NT2/D1 (cell line): ENCODE data around the gene CBLB.
A peak's percentile ranks its signal among the peaks of the same experiment; 100 is the strongest.

Experiments
- DNase-seq: peaks from one replicate; pipeline ENCODE4 v3.0.0-alpha.2; 2011; ENCODE audit warnings: low read depth, low spot score
- H3K27me3 ChIP-seq: 2 replicates; pipeline ENCODE4 v1.6.0; 2011; ENCODE audit warnings: mild to moderate bottlenecking; ENCODE audit not compliant: insufficient read length, insufficient read depth
- H3K36me3 ChIP-seq: 2 replicates; pipeline ENCODE4 v1.6.1; 2011; ENCODE audit warnings: mild to moderate bottlenecking, low read length, mixed read lengths; ENCODE audit not compliant: insufficient read depth, insufficient read length
- H3K4me1 ChIP-seq: 2 replicates; pipeline ENCODE4 v1.5.1; 2011; ENCODE audit not compliant: insufficient read depth, insufficient read length
- H3K4me3 ChIP-seq: 2 replicates; pipeline ENCODE4 v1.5.1; 2011; ENCODE audit warnings: low read depth; ENCODE audit not compliant: insufficient read length
- H3K9ac ChIP-seq: 2 replicates; pipeline ENCODE4 v1.6.0; 2011; ENCODE audit warnings: low read depth; ENCODE audit not compliant: insufficient read length
- H3K9me3 ChIP-seq: 2 replicates; pipeline ENCODE4 v1.5.1; 2011; ENCODE audit warnings: mild to moderate bottlenecking, low read length; ENCODE audit not compliant: insufficient read depth
- SUZ12 ChIP-seq: IDR thresholded peaks from 2 replicates; pipeline ENCODE4 v1.6.1; 2011; ENCODE audit not compliant: insufficient read length, insufficient read depth; ENCODE audit errors: extremely low read depth
- YY1 ChIP-seq: IDR thresholded peaks from 2 replicates; pipeline ENCODE4 v1.6.1; 2011; ENCODE audit not compliant: insufficient read length, insufficient read depth
- ZNF274 ChIP-seq: IDR thresholded peaks from 2 replicates; pipeline ENCODE4 v1.6.1; 2011; ENCODE audit warnings: mild to moderate bottlenecking, low read depth, low read length

The CBLB gene

GRCh38 chr3:105686278-105686897 lies 182.4 kb downstream of the CBLB start:
- no peaks in the 10 kb centered on the region for H3K36me3 ChIP-seq
- no peaks in the 10 kb centered on the region for H3K27me3 ChIP-seq
- TF ChIP-seq YY1 (no peak), ZNF274 (no peak), SUZ12 (no peak)
- H3K9me3 ChIP-seq = no peaks in the 10 kb centered on the region
- peak overlapping the region; percentile 34 for H3K9ac ChIP-seq
- H3K4me1 ChIP-seq = no peaks in the 10 kb centered on the region
- H3K4me3 ChIP-seq = no peak overlapping the region
- DNase-seq = peak; percentile 3

DNA sequence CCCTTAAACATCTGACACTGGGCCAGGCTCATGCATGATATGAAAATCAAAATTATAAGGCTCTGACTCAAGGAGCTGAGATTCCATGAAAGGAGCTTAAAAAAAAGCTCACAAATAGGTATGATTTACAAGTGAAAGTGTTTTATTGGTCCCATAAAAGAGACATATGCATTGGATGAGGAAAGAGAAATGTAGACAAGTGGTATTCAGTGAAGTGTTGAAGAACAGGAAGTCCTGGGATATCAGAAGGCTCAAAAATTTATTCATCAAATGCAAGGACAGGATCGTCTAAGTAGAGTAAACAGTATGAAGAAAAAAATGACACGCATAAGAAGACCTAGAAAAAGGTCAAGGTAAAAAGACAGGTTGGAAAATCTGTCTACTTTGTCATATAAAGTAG lies 188.9 kb downstream of the CBLB start:
- no peaks in the 10 kb centered on the region for H3K27me3 ChIP-seq

GRCh38 chr3:105678017-105678416 lies 190.8 kb downstream of the CBLB start:
- Histone ChIP-seq H3K9ac (no peak overlapping the region), H3K36me3 (no peaks in the 10 kb centered on the region), H3K9me3 (no peaks in the 10 kb centered on the region), H3K27me3 (no peaks in the 10 kb centered on the region), H3K4me3 (no peak overlapping the region), H3K4me1 (no peaks in the 10 kb centered on the region)
- TF ChIP-seq YY1 = no peak
- no peak for TF ChIP-seq SUZ12
- DNase-seq = no peak

More for the DNA sequence above, 188.9 kb downstream of the CBLB start:
- no peaks in the 10 kb centered on the region for H3K36me3 ChIP-seq
- no peak for TF ChIP-seq ZNF274
- TF ChIP-seq YY1 = no peak
- TF ChIP-seq SUZ12 = no peak
- no peaks in the 10 kb centered on the region for H3K9me3 ChIP-seq
- H3K4me3 ChIP-seq = no peak overlapping the region
- H3K9ac ChIP-seq = no peak overlapping the region
- DNase-seq = no peak
- H3K4me1 ChIP-seq = no peaks in the 10 kb centered on the region

GRCh38 chr3:105676621-105677300 lies 192.1 kb downstream of the CBLB start:
- DNase-seq = no peak
- H3K4me3 ChIP-seq = no peak overlapping the region
- no peak overlapping the region for H3K9ac ChIP-seq
- no peaks in the 10 kb centered on the region for H3K27me3 ChIP-seq
- H3K36me3 ChIP-seq = no peaks in the 10 kb centered on the region
- H3K4me1 ChIP-seq = no peaks in the 10 kb centered on the region
- H3K9me3 ChIP-seq = no peaks in the 10 kb centered on the region
- TF ChIP-seq SUZ12 (no peak), ZNF274 (no peak), YY1 (no peak)

- no peak overlapping the region for H3K9ac ChIP-seq
- no peak for DNase-seq
- no peaks in the 10 kb centered on the region for H3K9me3 ChIP-seq
- TF ChIP-seq YY1 (no peak), SUZ12 (no peak), ZNF274 (no peak)
- H3K4me1 ChIP-seq = no peaks in the 10 kb centered on the region
- H3K36me3 ChIP-seq = peaks cover 3% of the 10 kb centered on the region
- H3K27me3 ChIP-seq = no peaks in the 10 kb centered on the region
- H3K4me3 ChIP-seq = no peak overlapping the region
These were observed 194.3 kb downstream of the CBLB start for GRCh38 chr3:105674437-105675065.

DNA sequence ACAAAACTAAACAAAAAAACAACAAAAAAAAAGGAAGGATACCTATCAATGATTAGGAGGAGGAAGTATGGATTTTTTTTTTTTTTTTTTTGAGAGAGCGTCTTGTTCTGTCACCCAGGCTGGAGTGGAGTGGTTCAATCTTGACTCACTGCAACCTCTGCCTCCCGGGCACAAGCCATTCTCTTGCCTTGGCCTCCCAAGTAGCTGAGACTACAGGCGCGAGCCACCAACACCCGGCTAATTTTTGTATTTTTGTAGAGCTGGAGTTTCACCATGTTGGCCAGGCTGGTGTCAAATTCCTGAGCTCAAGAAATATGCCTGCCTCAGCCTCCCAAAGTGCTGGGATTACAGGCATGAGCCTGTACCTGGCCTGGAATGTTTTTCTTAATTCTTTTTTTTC lies 195.8 kb downstream of the CBLB start:
- H3K9ac ChIP-seq = no peak overlapping the region
- H3K9me3 ChIP-seq = no peaks in the 10 kb centered on the region
- no peak for DNase-seq
- no peaks in the 10 kb centered on the region for H3K27me3 ChIP-seq
- H3K4me1 ChIP-seq = no peaks in the 10 kb centered on the region
- no peak overlapping the region for H3K4me3 ChIP-seq
- H3K36me3 ChIP-seq = peaks cover 9% of the 10 kb centered on the region
- no peak for TF ChIP-seq YY1
- no peak for TF ChIP-seq ZNF274
- TF ChIP-seq SUZ12 = no peak

DNA sequence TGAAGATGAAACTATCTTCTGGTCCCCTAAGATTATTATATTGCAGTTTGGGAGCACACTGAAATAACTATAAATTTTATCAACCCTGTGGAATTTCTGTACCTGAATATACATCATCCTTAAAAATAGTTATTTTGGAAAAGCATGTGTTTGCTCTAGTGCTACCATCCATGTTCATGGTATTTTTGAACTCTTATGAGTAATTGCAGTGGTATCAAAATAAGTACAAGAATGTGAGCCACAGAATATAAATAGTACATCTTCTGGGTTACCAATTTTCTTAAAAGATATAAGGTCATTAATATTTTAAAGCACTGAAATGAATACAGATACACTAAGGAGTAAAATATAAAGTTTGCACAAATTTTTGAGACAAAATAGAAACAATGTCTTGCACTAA lies 206.5 kb downstream of the CBLB start:
- no peaks in the 10 kb centered on the region for H3K27me3 ChIP-seq
- H3K9ac ChIP-seq = no peak overlapping the region
- peaks cover 4% of the 10 kb centered on the region for H3K36me3 ChIP-seq
- no peaks in the 10 kb centered on the region for H3K4me1 ChIP-seq
- no peaks in the 10 kb centered on the region for H3K9me3 ChIP-seq
- TF ChIP-seq ZNF274 (no peak), SUZ12 (no peak), YY1 (no peak)
- no peak for DNase-seq
- H3K4me3 ChIP-seq = no peak overlapping the region
